Measurements from ENCODE around the gene MORC4. TPM values are rescaled to one million over a fixed set of nuclear protein-coding genes. Genes with fewer than 3 reads are reported as not detected.

MORC4 gene
- polyA plus RNA-seq, 1 donor from 2014 or later = 7.5 TPM

DNA sequence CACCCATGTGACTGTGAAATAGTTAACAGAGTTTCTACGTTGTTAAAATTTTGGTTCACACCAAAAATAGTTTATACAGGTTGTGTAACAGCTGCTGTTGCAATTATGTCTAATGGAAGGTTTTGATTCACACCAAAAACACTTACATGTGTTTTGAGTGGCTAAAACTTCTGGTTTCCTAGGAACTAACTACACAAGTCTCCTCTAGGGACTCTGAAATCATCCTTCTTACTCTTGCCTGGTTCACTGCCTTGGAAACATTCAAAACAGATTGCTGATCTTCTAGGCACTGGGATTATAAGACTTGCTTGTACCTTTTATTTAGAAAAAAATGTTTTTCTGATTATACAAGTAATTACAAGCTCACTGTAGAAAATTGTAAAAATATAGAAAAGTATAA lies 14.9 kb upstream of the MORC4 start:
- no peaks in the 10 kb centered on the region for H3K27me3 ChIP-seq (ENCODE audit: insufficient read depth, low read depth, low read length)
- no peak for TF ChIP-seq POLR2AphosphoS5 (IDR thresholded peaks at IDR 0.05)
- no peak for TF ChIP-seq EP300 (conservative IDR thresholded peaks at IDR 0.05; ENCODE audit: poor library complexity, severe bottlenecking)
- TF ChIP-seq SMC3 (conservative IDR thresholded peaks at IDR 0.05; ENCODE audit: poor library complexity) = no peak
- no peak for TF ChIP-seq EZH2 (IDR thresholded peaks at IDR 0.05; ENCODE audit: borderline replicate concordance, insufficient read depth, low read length, poor library complexity, severe bottlenecking)
- no peak for TF ChIP-seq TAF1 (IDR thresholded peaks at IDR 0.05; ENCODE audit: low read depth)
- TF ChIP-seq, protein P1, sequence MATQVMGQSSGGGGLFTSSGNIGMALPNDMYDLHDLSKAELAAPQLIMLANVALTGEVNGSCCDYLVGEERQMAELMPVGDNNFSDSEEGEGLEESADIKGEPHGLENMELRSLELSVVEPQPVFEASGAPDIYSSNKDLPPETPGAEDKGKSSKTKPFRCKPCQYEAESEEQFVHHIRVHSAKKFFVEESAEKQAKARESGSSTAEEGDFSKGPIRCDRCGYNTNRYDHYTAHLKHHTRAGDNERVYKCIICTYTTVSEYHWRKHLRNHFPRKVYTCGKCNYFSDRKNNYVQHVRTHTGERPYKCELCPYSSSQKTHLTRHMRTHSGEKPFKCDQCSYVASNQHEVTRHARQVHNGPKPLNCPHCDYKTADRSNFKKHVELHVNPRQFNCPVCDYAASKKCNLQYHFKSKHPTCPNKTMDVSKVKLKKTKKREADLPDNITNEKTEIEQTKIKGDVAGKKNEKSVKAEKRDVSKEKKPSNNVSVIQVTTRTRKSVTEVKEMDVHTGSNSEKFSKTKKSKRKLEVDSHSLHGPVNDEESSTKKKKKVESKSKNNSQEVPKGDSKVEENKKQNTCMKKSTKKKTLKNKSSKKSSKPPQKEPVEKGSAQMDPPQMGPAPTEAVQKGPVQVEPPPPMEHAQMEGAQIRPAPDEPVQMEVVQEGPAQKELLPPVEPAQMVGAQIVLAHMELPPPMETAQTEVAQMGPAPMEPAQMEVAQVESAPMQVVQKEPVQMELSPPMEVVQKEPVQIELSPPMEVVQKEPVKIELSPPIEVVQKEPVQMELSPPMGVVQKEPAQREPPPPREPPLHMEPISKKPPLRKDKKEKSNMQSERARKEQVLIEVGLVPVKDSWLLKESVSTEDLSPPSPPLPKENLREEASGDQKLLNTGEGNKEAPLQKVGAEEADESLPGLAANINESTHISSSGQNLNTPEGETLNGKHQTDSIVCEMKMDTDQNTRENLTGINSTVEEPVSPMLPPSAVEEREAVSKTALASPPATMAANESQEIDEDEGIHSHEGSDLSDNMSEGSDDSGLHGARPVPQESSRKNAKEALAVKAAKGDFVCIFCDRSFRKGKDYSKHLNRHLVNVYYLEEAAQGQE (IDR thresholded peaks at IDR 0.05; ENCODE audit: borderline replicate concordance) = no peak
- no peak for TF ChIP-seq RAD21 (conservative IDR thresholded peaks at IDR 0.05)
- TF ChIP-seq, protein P2, sequence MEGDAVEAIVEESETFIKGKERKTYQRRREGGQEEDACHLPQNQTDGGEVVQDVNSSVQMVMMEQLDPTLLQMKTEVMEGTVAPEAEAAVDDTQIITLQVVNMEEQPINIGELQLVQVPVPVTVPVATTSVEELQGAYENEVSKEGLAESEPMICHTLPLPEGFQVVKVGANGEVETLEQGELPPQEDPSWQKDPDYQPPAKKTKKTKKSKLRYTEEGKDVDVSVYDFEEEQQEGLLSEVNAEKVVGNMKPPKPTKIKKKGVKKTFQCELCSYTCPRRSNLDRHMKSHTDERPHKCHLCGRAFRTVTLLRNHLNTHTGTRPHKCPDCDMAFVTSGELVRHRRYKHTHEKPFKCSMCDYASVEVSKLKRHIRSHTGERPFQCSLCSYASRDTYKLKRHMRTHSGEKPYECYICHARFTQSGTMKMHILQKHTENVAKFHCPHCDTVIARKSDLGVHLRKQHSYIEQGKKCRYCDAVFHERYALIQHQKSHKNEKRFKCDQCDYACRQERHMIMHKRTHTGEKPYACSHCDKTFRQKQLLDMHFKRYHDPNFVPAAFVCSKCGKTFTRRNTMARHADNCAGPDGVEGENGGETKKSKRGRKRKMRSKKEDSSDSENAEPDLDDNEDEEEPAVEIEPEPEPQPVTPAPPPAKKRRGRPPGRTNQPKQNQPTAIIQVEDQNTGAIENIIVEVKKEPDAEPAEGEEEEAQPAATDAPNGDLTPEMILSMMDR (IDR thresholded peaks at IDR 0.05; ENCODE audit: poor library complexity, severe bottlenecking) = no peak
- TF ChIP-seq MXI1 (conservative IDR thresholded peaks at IDR 0.05; ENCODE audit: poor library complexity, severe bottlenecking) = no peak
- no peak overlapping the region for H3K4me2 ChIP-seq (ENCODE audit: low read length)
- H3K79me2 ChIP-seq (replicated peaks; ENCODE audit: insufficient read depth, low read length) = no peaks in the 10 kb centered on the region
- no peak overlapping the region for H3K4me3 ChIP-seq (ENCODE audit: low read length)
- no peaks in the 10 kb centered on the region for H3K9me3 ChIP-seq (ENCODE audit: low read length)
- no peaks in the 10 kb centered on the region for H3K9me2 ChIP-seq (ENCODE audit: insufficient read depth, low read length)
- no peaks in the 10 kb centered on the region for H3F3A ChIP-seq (ENCODE audit: insufficient read depth, low read length, poor library complexity, severe bottlenecking)
- H3K9ac ChIP-seq (ENCODE audit: low read length) = no peak overlapping the region
- H3K36me3 ChIP-seq (ENCODE audit: insufficient read depth, low read length) = no peaks in the 10 kb centered on the region
- H2AFZ ChIP-seq (ENCODE audit: low read depth, low read length) = no peak overlapping the region
- no peaks in the 10 kb centered on the region for H4K20me1 ChIP-seq (ENCODE audit: insufficient read depth)
- no peak overlapping the region for H3K27ac ChIP-seq (ENCODE audit: low read length)

DNA sequence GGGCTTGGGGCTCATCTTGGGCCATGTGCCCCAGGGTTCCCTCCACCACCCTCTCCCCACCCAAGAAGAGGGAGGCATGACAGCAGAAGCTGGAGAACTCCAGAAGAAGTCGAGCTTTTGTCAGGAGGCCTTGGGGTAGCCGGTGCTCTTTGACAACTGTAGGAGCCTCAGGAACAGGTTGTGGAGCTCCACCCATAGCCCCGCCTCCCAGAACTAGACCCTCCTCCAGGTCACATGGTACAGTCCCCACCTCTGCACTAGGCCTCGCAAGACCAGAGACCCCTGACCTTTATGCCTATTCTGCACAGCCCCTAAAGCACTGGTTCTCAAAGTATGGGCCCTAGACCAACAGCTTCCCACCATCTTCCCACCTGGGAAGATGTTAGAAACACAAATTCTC lies 8.0 kb upstream of the MORC4 start:
- Histone ChIP-seq H3K4me2 (ENCODE audit: low read length) (no peak overlapping the region), H3K9me3 (ENCODE audit: low read length) (no peaks in the 10 kb centered on the region), H3K4me3 (ENCODE audit: low read length) (no peak overlapping the region), H3K9ac (ENCODE audit: low read length) (no peak overlapping the region), H3K36me3 (ENCODE audit: insufficient read depth, low read length) (no peaks in the 10 kb centered on the region), H3K9me2 (ENCODE audit: insufficient read depth, low read length) (no peaks in the 10 kb centered on the region), H3K79me2 (replicated peaks; ENCODE audit: insufficient read depth, low read length) (no peaks in the 10 kb centered on the region), H4K20me1 (ENCODE audit: insufficient read depth) (no peaks in the 10 kb centered on the region), H2AFZ (ENCODE audit: low read depth, low read length) (no peak overlapping the region), H3K27ac (ENCODE audit: low read length) (no peak overlapping the region), H3F3A (ENCODE audit: insufficient read depth, low read length, poor library complexity, severe bottlenecking) (no peaks in the 10 kb centered on the region), H3K27me3 (ENCODE audit: insufficient read depth, low read depth, low read length) (no peaks in the 10 kb centered on the region)
- TF ChIP-seq MXI1 (conservative IDR thresholded peaks at IDR 0.05; ENCODE audit: poor library complexity, severe bottlenecking) (no peak), RAD21 (conservative IDR thresholded peaks at IDR 0.05) (no peak), EZH2 (IDR thresholded peaks at IDR 0.05; ENCODE audit: borderline replicate concordance, insufficient read depth, low read length, poor library complexity, severe bottlenecking) (no peak), SMC3 (conservative IDR thresholded peaks at IDR 0.05; ENCODE audit: poor library complexity) (no peak), EP300 (conservative IDR thresholded peaks at IDR 0.05; ENCODE audit: poor library complexity, severe bottlenecking) (no peak), POLR2AphosphoS5 (IDR thresholded peaks at IDR 0.05) (no peak), TAF1 (IDR thresholded peaks at IDR 0.05; ENCODE audit: low read depth) (no peak)
- TF ChIP-seq, protein P1 (IDR thresholded peaks at IDR 0.05; ENCODE audit: borderline replicate concordance) = no peak
- TF ChIP-seq, protein P2 (IDR thresholded peaks at IDR 0.05; ENCODE audit: poor library complexity, severe bottlenecking) = no peak

All from neural cell (in vitro differentiated cells).